DMS114 treated with DMSO at 0.1 percent for 48 hours (cell line): ENCODE results near the gene RNF34.

Experiments
- DNase-seq: peaks from one replicate; lab custom pipeline; 2025; ENCODE audit not compliant: unreplicated experiment; lab: John Stamatoyannopoulos, UW

The RNF34 gene

DNA sequence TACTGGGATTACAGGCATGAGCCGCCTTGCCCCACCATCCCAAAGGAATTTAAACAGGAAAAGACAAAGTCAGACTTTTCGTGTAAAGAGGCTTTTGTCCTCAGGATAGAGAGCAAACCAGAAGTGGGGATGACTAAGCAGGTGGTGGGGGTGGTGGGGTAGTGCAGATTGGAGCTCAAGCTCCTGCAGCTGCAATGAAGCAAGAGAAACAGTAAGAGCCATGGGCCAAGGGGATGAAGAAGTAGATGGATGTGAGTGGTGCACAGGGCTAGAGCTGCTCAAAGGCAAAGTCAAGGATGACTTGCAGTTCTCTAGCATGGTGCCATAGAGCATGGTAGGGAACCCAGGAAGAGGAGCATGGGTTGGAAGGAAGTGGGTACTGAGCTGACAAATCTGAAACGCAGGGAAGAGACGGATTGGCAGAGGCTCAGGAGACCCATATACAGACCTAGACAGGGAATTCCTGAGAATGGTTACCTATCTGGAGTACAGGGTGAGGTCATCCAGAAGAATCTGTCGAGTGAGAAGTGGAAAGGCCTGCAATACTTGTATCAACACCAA lies 11.4 kb upstream of the RNF34 start:
- no peak for DNase-seq

DNA sequence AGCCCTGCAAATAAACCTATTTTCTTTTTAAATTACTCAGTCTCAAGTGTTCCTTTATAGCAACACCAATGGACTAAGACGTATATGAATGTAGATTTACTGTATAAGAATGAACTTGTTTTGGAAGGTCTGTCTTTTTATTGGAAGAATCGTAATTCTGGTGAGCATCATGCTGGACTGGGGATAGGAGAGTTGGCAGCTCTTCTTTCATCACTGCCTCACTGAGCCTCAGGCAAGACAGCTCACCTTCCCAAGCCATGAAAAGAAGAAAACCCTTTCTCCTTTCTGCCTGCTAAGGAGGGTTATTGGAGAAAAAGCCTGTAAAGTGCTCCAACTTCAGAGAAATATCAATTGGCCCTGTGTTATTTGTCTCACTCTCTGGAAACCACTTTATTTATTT lies 9.1 kb upstream of the RNF34 start:
- no peak for DNase-seq

DNA sequence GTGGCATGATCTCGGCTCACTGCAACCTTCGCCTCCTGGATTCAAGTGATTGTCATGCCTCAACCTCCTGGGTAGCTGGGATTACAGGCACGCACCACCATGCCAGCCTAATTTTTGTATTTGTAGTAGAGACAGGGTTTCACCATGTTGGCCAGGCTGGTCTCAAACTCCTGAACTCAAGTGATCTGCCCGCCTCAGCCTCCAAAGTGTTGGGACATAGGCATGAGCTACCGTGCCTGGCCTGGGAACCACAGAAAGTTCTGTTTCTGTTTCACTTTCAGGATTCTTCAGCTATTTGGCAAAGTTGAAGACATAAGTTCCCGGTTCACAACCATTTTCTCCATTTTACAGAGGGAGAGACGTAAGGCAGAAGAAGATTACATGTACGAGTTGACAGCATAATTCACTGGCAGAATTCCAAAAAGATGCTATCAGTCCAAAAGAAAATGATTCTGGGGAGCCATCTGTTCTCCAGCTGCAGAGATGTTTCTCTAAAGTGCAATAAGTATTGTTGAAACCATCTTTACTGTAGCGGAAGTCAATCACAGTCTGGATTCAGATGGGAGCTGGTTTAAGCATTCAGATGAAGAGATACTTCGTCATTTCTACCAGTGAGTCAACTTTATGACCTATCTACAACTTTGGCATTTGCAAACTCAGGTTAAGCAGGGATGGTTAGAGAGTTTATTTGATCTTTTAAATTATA lies 8.1 kb upstream of the RNF34 start:
- no peak for DNase-seq

DNA sequence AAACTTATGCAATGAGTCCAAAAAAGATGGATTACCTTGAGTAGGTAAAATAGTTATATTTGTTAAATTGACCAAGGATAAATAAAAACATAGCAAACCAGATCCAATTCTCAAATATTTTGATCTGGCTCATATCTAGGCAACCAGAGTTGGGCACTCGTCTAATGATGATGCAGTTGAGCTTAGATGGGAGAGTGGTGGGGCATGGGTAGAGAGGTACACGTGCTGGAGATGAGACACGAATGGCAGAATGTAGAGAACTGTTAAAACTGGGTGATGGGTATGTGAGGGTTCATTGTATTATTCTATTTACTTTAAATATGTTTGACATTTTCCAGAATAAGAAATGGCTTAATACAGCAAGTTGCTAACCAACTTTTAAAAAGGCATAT lies 7.6 kb upstream of the RNF34 start:
- DNase-seq = no peak

DNA sequence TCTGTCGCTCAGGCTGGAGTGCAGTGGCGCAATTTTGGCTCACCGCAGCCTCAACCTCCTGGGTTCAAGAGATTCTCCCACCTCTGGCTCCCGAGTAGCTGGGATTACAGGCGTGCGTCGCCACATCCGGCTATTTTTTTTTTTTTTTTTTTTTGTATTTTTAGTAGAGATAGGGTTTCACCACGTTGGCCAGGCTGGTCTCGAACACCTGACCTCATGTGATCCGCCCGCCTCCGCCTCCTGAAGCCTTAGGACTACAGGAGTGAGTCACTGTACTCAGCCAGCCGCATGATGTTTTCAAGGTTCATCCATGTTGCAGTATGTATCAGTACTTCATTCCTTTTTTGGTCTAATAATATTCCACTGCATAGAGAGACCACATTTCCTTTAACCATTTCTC lies 2.4 kb upstream of the RNF34 start:
- DNase-seq = no peak

DNA sequence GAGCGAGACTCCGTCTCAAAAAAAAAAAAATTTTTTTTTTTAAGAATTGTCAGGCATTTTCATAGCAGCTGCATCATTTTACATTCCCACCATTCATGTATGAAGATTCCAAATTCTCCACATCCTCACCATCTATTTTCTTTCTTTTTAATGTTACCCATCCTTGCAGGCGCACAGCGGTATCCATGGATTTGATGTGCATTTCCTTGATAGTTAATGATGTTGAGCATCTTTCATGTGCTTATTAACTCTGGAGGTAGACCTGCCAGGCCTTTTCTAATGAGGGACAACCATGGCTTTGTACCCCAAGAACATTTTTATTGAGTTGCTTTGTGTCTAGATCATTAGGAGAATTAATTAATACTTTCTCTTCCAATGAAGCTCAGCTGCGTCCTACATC lies 1.6 kb upstream of the RNF34 start:
- no peak for DNase-seq

DNA sequence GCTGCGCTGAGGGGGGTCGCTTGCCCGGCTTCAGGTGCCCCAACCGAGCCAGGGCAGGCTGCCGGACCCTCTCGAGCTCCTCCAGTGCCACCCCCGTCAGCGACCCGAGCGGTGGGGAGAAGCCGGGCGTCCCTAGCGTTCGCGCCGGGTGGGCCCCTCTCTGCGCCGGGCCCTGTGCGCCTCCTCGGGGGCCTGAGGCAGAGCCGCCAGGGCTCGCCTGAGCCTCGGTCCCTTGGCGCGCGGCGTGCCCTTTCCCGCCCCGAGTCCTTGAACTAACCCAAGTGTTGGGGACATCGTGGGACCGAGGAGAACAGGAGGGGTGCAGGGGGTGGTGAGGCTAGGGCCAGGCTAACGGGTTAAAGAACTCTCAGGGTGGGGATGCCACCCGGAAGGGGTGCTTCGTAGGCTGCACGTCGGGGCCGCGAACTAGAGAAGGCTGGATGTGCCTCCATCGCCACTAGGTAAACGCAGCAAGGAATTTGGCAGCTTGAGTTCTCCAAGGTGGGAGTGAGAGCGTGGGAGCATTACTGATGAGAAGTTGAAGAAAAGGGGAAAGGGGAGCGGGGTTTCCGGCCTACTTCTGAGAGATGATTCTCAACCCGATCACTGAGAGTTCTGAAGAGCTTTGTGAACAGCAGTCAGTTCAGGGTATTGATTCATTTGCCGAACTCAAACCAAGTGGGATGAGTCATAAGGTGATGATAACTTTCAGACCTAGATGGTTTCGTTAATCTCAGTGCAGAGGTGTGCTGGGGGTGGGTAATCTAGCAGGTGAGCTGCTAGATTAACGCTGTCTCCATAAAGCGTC lies 618 bp downstream of the RNF34 start:
- no peak for DNase-seq

DNA sequence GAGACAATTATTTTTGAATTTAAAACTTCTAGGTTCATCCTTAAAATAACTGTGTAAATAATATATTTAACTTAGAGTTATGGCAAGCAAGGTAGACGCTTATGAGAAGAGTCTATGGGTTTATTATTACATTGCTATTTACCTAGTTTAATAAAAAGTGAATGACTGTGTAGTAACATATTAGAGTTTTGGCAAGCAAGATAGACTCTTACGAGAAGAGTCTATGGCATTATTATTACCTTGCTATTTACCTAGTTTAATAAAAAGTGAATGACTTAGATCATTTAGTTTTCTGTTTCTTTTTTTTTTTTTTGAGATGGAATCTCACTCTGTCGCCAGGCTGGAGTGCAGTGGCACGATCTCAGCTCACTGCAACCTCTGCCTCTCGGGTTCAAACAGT lies 3.8 kb downstream of the RNF34 start:
- DNase-seq = no peak

DNA sequence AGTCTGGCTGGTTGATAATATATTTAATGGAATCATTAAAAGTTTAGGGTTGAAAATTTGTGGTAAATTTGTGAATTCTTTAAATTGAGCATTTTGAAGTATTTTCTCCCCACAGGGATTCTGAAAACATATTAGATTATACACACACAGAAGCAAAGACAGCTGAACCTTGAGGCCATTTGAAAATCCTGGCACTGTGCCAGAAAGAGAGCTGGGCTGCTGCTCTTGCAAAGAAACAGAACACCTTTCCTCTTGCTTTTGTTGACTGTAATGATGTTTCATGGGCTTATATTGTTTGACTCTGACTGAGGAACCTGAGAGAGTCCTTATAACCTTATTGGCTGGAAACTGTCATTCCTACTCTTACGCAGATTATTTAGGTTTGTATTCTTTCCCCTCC lies 4.8 kb downstream of the RNF34 start:
- no peak for DNase-seq

DNA sequence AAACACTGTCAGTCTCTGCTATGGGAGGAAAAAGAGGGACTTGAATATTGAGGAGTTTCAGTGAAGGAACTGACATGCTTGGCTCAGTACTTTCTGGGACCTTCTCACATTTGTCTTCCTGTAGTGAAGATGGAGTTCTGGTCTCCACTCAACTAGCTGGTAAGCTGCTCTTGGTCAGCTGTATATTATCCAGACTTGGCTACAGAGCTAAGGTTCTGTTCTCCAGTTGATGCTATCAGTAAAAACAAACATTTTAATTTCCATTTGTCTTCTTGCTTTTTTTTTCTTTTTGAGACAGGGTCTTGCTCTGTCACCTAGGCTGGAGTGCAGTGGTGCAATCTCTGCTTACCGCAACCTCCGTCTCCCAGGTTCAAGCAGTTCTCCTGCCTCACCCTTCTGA lies 5.3 kb downstream of the RNF34 start:
- DNase-seq = no peak

DNA sequence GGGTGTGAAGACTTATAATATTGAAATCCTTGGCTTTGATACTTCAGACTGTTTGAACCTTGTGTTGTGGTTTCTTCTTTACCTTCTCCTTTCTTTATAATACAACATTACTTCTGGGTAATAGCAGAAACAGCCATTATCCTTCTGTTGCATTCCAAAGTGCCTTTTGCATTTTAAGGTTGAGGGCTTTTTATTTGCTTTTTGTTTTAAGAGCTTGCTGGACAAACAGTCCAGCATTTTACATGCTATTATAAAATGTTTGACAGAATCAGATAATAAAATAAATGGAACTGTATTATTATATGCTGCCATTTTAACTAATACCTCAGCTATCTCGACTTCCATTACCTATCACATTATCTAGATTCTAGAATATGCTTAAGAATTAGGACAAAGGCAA lies 14.0 kb downstream of the RNF34 start:
- DNase-seq = no peak

DNA sequence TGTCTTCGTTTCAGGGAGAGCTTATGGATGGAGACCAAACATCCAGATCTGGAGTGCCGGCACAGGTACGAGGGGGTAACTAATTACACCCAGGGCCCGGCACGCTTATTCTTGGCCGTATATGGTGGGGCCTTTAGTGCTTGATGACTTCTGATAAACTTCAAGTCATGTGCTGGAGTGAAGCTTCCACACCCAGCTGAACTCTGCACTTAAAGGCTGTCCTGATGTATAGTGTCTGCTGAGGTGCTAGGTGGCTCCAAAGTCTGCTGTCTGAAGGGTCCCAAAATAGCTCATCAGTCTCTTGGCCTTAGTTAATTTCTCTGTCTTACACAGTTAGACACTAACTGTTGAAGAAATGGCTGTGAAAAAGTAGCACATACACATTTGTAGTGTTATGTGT lies 17.9 kb downstream of the RNF34 start:
- DNase-seq = no peak

DNA sequence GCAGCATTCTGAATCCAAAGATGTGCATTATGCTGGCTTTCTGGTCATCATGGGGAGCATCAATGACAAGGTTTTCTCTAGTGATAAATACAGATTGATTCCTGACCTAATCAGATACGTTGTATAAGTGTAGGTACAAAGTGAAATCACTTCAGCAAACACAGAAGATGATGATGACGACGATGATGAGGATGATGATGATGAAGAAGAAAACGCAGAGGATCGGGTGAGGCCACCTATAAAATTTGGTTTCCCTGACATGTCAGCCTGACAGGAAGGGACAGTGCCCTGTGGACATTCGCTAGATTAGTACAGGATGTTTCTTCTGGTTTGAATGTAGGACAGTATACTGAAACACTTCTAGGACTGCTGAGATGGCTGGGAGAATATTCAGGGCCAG lies 20.2 kb downstream of the RNF34 start:
- no peak for DNase-seq

DNA sequence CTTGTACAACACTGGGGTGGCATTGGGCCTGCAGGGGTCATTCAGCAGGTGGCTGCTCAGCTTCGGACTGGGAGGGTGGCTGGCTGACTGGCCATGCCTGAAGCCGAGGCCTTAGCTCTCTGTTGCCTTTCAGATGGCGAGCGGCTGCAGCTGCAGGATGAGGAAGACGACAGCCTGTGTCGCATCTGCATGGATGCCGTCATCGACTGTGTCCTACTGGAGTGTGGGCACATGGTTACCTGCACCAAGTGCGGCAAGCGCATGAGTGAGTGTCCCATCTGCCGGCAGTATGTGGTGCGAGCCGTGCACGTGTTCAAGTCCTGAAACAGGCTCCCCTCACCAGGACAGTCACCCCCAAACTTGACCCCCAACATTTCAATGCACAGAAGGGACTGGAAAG lies 23.3 kb downstream of the RNF34 start:
- no peak for DNase-seq

DNA sequence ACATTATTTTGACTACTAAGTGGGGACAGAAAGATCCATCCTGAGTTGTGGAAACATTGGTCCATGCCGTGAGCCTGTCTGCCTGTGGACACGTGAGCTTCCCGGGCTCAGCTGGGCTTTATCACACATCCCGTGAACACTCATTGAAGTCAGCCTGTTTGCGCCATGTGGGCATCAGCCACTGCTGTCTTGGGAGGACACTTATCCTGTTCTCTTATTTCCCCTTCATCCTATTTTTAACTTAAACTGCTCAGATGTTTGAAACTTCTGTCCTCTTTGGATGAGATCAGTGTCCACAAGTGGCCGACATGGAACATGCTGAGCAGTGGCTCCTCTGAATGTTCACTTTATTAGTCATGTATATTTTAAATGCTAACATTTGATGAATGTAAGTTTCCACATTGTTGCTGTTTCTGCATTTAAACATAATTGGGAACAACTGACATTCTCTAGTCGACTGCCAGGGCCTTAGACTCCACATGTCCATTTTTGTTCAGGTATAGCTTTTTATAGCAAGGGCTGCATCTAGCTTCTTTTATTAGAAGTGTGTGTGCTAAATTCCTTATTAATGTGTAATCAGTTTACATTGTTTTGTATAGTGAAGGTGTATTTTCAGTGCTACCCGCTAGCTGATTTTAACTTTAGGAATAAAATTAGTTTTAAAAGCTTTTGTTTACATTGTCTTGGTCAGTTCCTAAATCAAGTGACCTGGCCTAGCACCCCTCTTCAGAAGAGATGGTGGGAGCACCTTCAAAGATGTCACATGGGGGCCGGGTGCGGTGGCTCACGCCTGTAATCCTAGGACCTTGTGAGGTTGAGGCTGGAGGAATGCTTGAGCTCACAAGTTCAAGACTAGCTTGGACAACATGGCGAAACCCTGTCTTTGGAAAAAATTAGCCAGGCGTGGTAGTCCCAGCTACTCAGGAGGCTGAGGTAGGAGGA lies 24.0 kb downstream of the RNF34 start:
- DNase-seq = no peak

DNA sequence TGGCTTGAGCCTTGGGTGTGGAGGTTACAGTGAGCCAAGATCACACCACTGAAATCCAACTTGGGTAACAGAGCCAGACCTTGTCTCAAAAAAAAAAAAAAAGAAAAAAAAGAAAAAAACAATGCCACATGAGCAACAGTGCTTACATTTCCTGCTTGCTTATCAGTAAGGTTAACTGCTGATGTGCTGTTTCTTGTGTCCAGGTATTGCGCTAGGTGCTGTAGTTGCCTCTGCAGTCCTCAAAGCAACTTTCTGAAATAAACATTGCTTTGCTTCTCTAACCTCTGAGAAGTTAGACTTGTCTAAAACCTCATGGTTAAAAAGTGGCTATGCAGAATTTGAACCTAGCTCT lies 24.7 kb downstream of the RNF34 start:
- DNase-seq = no peak

DNA sequence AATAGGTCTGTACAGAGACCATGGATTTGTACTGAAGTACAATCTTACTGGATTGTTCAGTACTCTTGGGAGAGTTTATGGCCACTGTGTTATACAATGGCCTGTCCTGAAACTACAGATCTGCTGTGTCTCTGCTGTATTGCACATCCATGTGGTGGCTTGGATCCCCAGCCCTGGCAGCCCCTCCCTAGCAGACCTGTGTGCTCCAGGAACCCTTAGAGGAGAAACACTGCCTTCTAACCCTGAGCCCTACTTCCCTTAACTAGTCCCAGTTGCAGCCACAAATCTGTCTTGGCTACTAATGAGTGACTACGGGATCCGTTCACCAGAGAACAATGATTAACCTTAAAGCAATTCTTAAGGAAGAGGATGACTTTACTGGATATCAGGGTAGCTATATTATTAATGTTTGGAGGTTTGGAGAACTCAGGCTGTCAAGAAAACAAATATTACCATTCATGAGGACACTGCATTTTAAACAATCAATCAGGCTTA lies 27.7 kb downstream of the RNF34 start:
- no peak for DNase-seq

DNA sequence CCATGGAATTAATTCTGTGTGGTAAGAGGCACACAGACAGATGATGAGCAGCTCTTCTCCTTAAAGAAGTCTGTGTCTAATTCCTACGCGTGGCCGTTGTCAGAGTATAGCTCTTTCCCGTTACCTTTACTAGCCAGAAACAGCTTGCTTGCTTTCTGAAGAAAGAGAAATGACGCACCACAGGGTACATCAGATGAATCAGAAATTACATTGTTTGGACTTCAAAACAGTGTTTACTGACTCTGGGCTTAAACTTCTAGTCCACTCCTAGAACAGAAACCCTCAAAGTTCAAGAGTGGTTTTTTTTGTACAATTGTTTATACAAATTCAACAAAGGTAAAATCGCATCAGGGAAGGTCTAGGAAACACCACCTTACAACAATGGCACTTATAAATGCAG lies 29.0 kb downstream of the RNF34 start:
- no peak for DNase-seq

DNA sequence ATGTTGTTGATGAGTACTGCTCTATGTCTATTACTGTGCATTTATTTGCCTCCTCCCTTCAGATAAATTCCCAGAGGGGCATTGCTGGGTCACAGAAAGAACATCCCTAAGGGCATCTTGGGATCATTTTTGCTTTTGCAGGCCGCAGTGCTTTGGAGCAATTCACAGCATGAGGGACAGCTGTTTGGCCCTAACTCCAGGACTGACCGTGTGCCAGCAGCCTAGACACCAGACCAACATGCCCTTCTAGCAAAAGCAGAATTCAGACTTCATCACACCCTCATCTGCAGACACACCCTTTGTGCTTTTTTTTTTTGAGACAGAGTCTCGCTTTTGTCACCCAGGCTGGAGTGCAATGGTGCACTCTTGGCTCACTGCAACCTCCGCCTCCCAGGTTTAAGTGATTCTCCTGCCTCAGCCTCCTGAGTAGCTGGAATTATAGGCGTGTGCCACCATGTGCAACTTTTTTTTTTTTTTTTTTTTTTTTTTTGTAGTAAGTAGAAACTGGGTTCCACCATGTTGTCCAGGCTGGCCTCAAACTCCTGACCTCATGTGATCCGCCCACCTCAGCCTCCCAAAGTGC lies 31.0 kb downstream of the RNF34 start:
- no peak for DNase-seq

DNA sequence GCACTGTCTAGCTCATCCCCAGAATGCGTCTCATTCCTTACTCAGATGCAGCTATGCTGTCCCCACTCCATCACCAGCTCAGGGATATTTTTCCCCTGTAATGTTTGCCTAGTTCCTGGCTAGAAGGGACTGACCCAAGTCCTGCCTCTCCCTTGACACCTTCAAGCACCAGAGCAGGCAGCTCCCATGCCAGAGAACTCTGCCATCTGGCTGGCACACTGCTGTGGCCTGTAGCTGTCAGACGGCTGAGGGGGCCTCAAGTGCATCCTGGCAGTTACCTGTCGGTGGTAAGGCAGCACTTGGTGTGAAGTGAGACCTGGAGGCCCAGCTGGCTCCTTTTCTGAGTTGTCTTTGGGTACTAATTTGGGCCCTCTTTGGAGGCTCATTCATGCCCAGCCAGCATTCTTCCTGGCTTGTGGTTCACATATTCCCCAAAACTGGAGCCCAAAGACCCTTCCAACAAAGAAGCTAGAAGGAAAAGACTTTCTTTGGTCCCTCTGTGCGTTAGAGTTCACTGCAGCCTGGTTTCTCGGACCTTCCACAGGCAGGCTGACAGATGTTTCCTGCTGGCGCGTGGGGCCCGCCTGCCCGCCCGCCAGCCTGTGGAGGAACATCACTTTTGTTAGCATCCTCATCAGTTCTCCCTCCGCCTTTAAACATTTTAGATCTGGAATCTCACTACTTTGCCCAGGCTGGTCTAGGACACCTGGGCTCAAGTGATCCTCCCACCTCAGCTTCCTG lies 33.0 kb downstream of the RNF34 start:
- DNase-seq = no peak
